Measurements from ENCODE around the gene TRIO.

The TRIO gene

DNA sequence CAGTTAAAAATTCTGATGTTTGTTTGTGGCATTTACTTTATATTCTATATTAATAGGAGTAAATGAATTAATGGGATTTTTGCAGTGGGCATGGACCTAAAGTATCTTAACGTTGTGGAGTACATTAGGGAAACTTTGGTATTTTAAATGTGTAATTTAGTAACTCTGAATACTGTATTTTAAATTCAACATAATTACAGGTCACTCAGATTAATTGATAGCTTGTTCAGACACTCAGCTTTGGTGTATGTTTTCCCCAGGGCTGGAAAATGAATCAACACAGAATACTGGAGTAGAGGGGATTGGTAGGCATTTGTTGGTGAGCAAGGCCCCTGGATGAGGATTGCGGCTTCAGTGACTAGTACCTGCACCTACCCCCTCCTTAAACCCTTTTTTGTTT, 117.5 kb downstream of the TRIO start:
- no peaks in the 10 kb centered on the region for H3K36me3 ChIP-seq (ENCODE audit: control insufficient read depth in 2 of 2, insufficient read depth in 1 of 2, low read length in 2 of 2)
- H3K9me3 ChIP-seq (ENCODE audit: control insufficient read depth, insufficient read depth, low read depth, low read length), result no peaks in the 10 kb centered on the region
- ChIA-PET CTCF (interaction anchor here (1.9 kb wide), 1 partner anchor 10 kb away, joined by 10 read pairs; no protein-coding TSS in a partner anchor), POLR2A (no interaction called here)
- H3K4me1 ChIP-seq (ENCODE audit: control insufficient read depth, insufficient read depth, low read length), result peaks cover 48% of the 10 kb centered on the region
- H3K4me3 ChIP-seq (ENCODE audit: low read depth, low read length), result no peak overlapping the region
- H3K27ac ChIP-seq (ENCODE audit: extremely low read depth, low read depth, low read length), result no peak overlapping the region; the same call in 1 of the 2 replicates
- TF ChIP-seq, protein P1, sequence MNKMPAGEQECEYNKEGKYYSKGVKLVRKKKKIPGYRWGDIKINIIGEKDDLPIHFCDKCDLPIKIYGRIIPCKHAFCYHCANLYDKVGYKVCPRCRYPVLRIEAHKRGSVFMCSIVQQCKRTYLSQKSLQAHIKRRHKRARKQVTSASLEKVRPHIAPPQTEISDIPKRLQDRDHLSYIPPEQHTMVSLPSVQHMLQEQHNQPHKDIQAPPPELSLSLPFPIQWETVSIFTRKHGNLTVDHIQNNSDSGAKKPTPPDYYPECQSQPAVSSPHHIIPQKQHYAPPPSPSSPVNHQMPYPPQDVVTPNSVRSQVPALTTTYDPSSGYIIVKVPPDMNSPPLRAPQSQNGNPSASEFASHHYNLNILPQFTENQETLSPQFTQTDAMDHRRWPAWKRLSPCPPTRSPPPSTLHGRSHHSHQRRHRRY (tag by site-specific recombination; IDR thresholded peaks at IDR 0.05), result no peak
- TF ChIP-seq SP7 (tag by site-specific recombination; IDR thresholded peaks at IDR 0.05), result peak; percentile 97

GRCh38 chr5:14261235-14261634, 118.1 kb downstream of the TRIO start:
- H3K36me3 ChIP-seq (ENCODE audit: control insufficient read depth in 2 of 2, insufficient read depth in 1 of 2, low read length in 2 of 2), result no peaks in the 10 kb centered on the region
- peaks cover 53% of the 10 kb centered on the region for H3K4me1 ChIP-seq (ENCODE audit: control insufficient read depth, insufficient read depth, low read length)
- ChIA-PET POLR2A (no interaction called here), CTCF (interaction anchor here (1.1 to 1.9 kb wide), 2 partner anchors 9 to 10 kb away, joined by 3 to 10 read pairs; no protein-coding TSS in a partner anchor)
- H3K4me3 ChIP-seq (ENCODE audit: low read depth, low read length), result no peak overlapping the region
- no peak overlapping the region; the same call in 1 of the 2 replicates for H3K27ac ChIP-seq (ENCODE audit: extremely low read depth, low read depth, low read length)
- no peak for TF ChIP-seq ZNF404 (tag by site-specific recombination; IDR thresholded peaks at IDR 0.05)
- TF ChIP-seq ZNF37A (tag by site-specific recombination; IDR thresholded peaks at IDR 0.05), result no peak
- TF ChIP-seq, protein P2, sequence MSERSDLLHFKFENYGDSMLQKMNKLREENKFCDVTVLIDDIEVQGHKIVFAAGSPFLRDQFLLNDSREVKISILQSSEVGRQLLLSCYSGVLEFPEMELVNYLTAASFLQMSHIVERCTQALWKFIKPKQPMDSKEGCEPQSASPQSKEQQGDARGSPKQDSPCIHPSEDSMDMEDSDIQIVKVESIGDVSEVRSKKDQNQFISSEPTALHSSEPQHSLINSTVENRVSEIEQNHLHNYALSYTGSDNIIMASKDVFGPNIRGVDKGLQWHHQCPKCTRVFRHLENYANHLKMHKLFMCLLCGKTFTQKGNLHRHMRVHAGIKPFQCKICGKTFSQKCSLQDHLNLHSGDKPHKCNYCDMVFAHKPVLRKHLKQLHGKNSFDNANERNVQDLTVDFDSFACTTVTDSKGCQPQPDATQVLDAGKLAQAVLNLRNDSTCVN (tag by site-specific recombination; optimal IDR thresholded peaks at IDR 0.05), result peak; percentile 4
- peak; percentile 29; the same call in 1 of the 2 replicates for TF ChIP-seq ZBTB17 (tag by site-specific recombination; IDR thresholded peaks at IDR 0.05)
- no peak for TF ChIP-seq ZBTB7A (tag by site-specific recombination; IDR thresholded peaks at IDR 0.05; ENCODE audit: low read depth)
- TF ChIP-seq ZBTB48 (tag by site-specific recombination; IDR thresholded peaks at IDR 0.05), result 0 out of 2 replicates have a peak, but pooled peaks have one; percentile 21
- TF ChIP-seq PRDM4 (tag by site-specific recombination; IDR thresholded peaks at IDR 0.05), result no peak
- no peaks in the 10 kb centered on the region for H3K9me3 ChIP-seq (ENCODE audit: control insufficient read depth, insufficient read depth, low read depth, low read length)

GRCh38 chr5:14261856-14262611, 118.9 kb downstream of the TRIO start:
- Histone ChIP-seq H3K27ac (ENCODE audit: extremely low read depth, low read depth, low read length) (no peak overlapping the region), H3K4me1 (ENCODE audit: control insufficient read depth, insufficient read depth, low read length) (peaks cover 61% of the 10 kb centered on the region), H3K4me3 (ENCODE audit: low read depth, low read length) (no peak overlapping the region), H3K36me3 (ENCODE audit: control insufficient read depth in 2 of 2, insufficient read depth in 1 of 2, low read length in 2 of 2) (no peaks in the 10 kb centered on the region), H3K9me3 (ENCODE audit: control insufficient read depth, insufficient read depth, low read depth, low read length) (no peaks in the 10 kb centered on the region)
- ChIA-PET POLR2A (no interaction called here), CTCF (interaction anchor here (1.1 to 1.9 kb wide), 2 partner anchors 8 to 11 kb away, joined by 3 to 10 read pairs; no protein-coding TSS in a partner anchor)
- TF ChIP-seq, protein P3, sequence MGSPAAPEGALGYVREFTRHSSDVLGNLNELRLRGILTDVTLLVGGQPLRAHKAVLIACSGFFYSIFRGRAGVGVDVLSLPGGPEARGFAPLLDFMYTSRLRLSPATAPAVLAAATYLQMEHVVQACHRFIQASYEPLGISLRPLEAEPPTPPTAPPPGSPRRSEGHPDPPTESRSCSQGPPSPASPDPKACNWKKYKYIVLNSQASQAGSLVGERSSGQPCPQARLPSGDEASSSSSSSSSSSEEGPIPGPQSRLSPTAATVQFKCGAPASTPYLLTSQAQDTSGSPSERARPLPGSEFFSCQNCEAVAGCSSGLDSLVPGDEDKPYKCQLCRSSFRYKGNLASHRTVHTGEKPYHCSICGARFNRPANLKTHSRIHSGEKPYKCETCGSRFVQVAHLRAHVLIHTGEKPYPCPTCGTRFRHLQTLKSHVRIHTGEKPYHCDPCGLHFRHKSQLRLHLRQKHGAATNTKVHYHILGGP (tag by site-specific recombination; IDR thresholded peaks at IDR 0.05), result peak; percentile 23; the same call in 1 of the 2 replicates
- TF ChIP-seq SCRT1 (tag by site-specific recombination; IDR thresholded peaks at IDR 0.05; ENCODE audit: borderline replicate concordance) (no peak), ZNF560 (tag by site-specific recombination; IDR thresholded peaks at IDR 0.05; ENCODE audit: borderline replicate concordance) (no peak), EGR2 (tag by site-specific recombination; IDR thresholded peaks at IDR 0.05; ENCODE audit: low read depth) (peak; percentile 31; the same call in 1 of the 2 replicates), ZIC2 (tag by site-specific recombination; IDR thresholded peaks at IDR 0.05) (peak; percentile 74), ZFHX2 (tag by site-specific recombination; conservative IDR thresholded peaks at IDR 0.05) (peak; percentile 38; the same call in 1 of the 2 replicates), PRDM4 (tag by site-specific recombination; IDR thresholded peaks at IDR 0.05) (peak; percentile 93)
